HG03521 (cell line): ENCODE data around the gene KCNG2.

Experiments
- ATAC-seq: cut with Tn5 transposase; IDR thresholded peaks from one replicate; pipeline ENCODE4 v1.9.1; 2021; ENCODE audit warnings: mild to moderate bottlenecking, moderate library complexity; ENCODE audit not compliant: unreplicated experiment

The KCNG2 gene

DNA sequence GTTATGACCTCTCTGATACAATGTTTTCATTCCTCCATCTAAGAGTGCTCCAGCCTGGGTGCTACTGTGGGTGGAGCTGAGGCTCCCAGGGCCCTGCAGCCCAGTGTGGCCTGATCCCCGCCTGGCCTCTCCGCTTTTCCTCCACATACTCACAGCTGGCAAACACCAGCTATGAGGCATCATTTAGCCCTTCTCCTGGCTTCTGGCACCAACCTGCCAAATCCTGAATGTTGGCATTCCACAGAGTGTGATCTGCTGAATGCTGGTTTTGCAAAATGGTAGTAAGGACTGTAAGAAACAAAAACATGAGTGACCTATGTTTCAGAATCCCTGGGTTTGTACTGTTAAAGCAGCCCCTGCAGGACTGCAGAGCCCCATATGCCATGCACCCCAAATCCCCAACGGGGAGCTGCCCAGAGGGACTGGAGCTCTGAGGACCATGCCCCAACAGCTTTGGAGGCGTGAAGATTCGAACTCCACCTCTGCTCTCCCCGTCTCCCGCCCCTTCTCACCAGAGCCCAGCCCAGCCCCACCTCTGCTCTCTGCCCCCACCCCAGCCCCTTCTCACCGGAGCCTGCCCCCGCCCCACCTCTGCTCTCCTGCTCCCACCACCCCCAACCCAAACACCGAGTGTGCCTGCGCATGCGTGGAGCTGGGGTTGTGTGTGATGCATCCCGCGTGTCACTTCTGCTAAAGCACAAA lies 149.5 kb downstream of the KCNG2 start:
- no peak for ATAC-seq

DNA sequence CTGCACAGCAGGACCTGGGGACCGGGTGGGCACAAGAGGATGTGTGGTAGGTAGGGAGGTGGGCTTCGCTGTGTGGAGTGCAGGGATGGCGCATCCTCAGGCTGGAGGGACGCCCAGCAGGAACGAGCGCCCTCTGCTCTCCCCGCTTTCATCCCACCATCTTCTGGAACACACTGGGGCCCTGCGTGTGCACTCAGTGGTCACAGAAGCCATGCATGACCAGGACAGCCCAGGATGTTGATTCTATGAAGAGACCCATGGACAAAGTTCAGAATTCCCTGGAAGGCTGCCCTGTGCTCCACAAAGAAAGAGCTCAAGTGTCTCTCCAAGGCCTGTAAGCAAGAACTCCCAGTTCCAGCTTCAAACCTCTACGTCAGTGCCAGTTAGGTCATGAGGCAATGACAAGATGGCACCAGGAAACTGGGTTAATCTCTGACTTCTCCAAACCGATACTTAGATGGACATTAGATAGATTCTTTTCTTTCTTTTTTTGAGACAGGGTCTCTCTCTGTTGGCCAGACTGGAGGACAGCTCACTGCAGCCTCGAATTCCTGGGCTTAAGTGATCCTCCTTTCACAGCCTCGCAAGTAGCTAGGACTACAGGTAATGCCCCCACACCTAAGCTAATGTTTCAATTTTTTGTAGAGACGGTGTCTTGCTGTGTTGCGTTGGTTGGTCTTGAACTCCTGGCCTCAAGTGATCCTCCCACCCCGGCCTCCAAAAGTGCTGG lies 150.3 kb downstream of the KCNG2 start:
- ATAC-seq, result no peak

DNA sequence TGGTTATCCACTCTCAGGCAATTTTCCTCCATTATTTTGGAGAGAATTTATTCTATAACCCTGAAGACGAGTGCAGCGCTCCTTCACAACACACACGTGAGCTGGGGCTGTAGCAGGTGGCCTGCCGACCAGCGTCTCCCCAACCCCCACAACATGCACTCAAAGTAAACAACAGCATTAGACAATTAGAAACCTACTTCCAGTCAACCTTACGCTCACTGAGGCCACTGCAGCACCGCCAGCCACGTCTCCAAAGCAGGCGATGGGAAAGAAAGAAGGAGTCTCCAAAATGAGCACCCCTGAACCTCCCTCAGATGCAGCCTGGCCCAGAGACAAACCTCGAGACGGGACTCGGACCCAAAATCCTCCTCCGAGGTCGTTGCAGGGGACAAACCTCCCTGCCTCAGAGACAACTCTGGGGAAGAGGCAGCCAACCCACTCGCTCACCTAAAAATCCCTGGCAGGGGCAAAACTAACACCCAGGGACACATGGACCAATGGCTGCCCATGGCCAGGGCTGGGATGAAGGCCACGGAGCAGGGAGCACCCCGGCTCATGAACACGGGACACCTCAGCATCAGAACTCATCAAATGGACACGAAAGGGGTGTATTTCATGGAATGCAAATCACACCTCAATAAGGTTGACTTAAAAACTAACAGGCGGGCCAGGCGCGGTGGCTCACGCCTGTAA lies 151.1 kb downstream of the KCNG2 start:
- ATAC-seq, result no peak
